Tibial nerve (tissue), 4 donors: ENCODE measurements around the gene RAPSN. TPM values are rescaled to one million over a fixed set of nuclear protein-coding genes. Genes with fewer than 3 reads are reported as not detected.

ENCODE experiments used
- DNase-seq, 2 donors: peaks; one replicate each; pipeline ENCODE4 v3.0.0-alpha.2; 2019; ENCODE audit warnings: low spot score in 2 of 2
- H3K27ac ChIP-seq, 4 donors: fragments of 200-600 bp; sonication (generic) in 3 of 4; one replicate each; pipeline ENCODE4 v1.5.1; 2017 to 2019; ENCODE audit warnings: mild to moderate bottlenecking in 1 of 4
- H3K27me3 ChIP-seq, 2 donors: fragments of 200-600 bp; sonication (generic) in 1 of 2; one replicate each; pipeline versions ENCODE4 v1.5.1 to v1.6.0; 2017 to 2019
- H3K36me3 ChIP-seq, 3 donors: fragments of 200-600 bp; sonication (generic); one replicate each; pipeline ENCODE4 v1.5.1; 2018 to 2019
- H3K4me1 ChIP-seq, 4 donors: fragments of 200-600 bp; sonication (generic) in 3 of 4; one replicate each; pipeline ENCODE4 v1.5.1; 2017 to 2019
- H3K4me3 ChIP-seq, 4 donors: fragments of 200-600 bp; sonication (generic) in 3 of 4; one replicate each; pipeline ENCODE4 v1.5.1; 2017 to 2019; ENCODE audit warnings: mild to moderate bottlenecking in 1 of 4, moderate library complexity in 1 of 4
- H3K9me3 ChIP-seq, 4 donors: fragments of 200-600 bp; sonication (generic) in 3 of 4; one replicate each; pipeline ENCODE4 v1.5.1; 2017 to 2019
- CTCF ChIP-seq, 5 experiments: fragments of 200-600 bp in 3 of 5; fragments of 450-650 bp in 2 of 5; sonication (generic) in 3 of 5; IDR thresholded peaks; one replicate each; pipeline ENCODE4 v1.5.1; 2016 to 2019; ENCODE audit warnings: antibody characterized with exemption in 5 of 5, mild to moderate bottlenecking in 3 of 5, moderate library complexity in 2 of 5
- EP300 ChIP-seq, 2 donors: sonication (generic); formaldehyde crosslinking; IDR thresholded peaks; one replicate each; pipeline ENCODE4 v1.6.1; 2017; ENCODE audit warnings: antibody characterized with exemption in 2 of 2, mild to moderate bottlenecking in 1 of 2
- POLR2A ChIP-seq, 2 donors: fragments of 450-650 bp; IDR thresholded peaks; one replicate each; pipeline ENCODE4 v1.6.1; 2017; ENCODE audit warnings: antibody characterized with exemption in 2 of 2, mild to moderate bottlenecking in 2 of 2, moderate library complexity in 2 of 2
- WGBS, 2 donors: methylation state at CpG; one replicate each; pipeline ENCODE4 v1.1.5; 2018; 5-methylcytosine and 5-hydroxymethylcytosine counted together
- total RNA-seq, 4 donors: library from RNA; depleted of rRNA; stranded (reverse); fragments of >200 nt; gene quantifications; one replicate each; pipeline ENCODE4 v1.1.0, GENCODE V29; 2016

The RAPSN gene
- total RNA-seq, 4 donors from 2014 or later, result 2.2 to 6.7 (median 2.7) TPM

- 91% methylated on average over 9 of the region's 9 CpGs for WGBS, 2 donors
- TF ChIP-seq CTCF (IDR thresholded peaks at IDR 0.05) (no peak), POLR2A (IDR thresholded peaks at IDR 0.05) (no peak), EP300 (IDR thresholded peaks at IDR 0.05) (no peak)
These were observed 2.1 kb downstream of the RAPSN start for GRCh38 chr11:47446833-47447232.

GRCh38 chr11:47445840-47446239 is 3.1 kb downstream of the RAPSN start:
- H3K4me3 ChIP-seq, result no peak overlapping the region
- no peaks in the 10 kb centered on the region for H3K9me3 ChIP-seq
- 91 to 92% methylated on average over 4 of the region's 4 CpGs for WGBS, 2 donors
- no peak overlapping the region for H3K27ac ChIP-seq
- no peak for DNase-seq
- TF ChIP-seq EP300 (IDR thresholded peaks at IDR 0.05) (no peak), POLR2A (IDR thresholded peaks at IDR 0.05) (no peak)
- H3K27me3 ChIP-seq, result no peaks in the 10 kb centered on the region
- no peaks in the 10 kb centered on the region for H3K36me3 ChIP-seq
- H3K4me1 ChIP-seq, result no peaks in the 10 kb centered on the region

More at GRCh38 chr11:47446833-47447232, 2.1 kb downstream of the RAPSN start:
- Histone ChIP-seq H3K9me3 (no peaks in the 10 kb centered on the region), H3K27ac (no peak overlapping the region), H3K27me3 (no peaks in the 10 kb centered on the region), H3K36me3 (no peaks in the 10 kb centered on the region), H3K4me1 (no peaks in the 10 kb centered on the region), H3K4me3 (no peak overlapping the region)
- no peak for DNase-seq

- Histone ChIP-seq H3K36me3 (no peaks in the 10 kb centered on the region), H3K27me3 (no peaks in the 10 kb centered on the region), H3K4me3 (no peak overlapping the region), H3K4me1 (no peaks in the 10 kb centered on the region), H3K27ac (no peak overlapping the region), H3K9me3 (no peaks in the 10 kb centered on the region)
- 83% methylated on average over 3 of the region's 3 CpGs for WGBS, 2 donors
- DNase-seq, result no peak
- TF ChIP-seq CTCF (IDR thresholded peaks at IDR 0.05), result no peak
- TF ChIP-seq EP300 (IDR thresholded peaks at IDR 0.05), result no peak
- no peak for TF ChIP-seq POLR2A (IDR thresholded peaks at IDR 0.05)
These were observed 5.1 kb downstream of the RAPSN start for GRCh38 chr11:47443817-47444216.

GRCh38 chr11:47443028-47443700 is 5.8 kb downstream of the RAPSN start:
- Histone ChIP-seq H3K27ac (no peak overlapping the region), H3K9me3 (no peaks in the 10 kb centered on the region), H3K4me3 (no peak overlapping the region), H3K4me1 (no peaks in the 10 kb centered on the region), H3K36me3 (no peaks in the 10 kb centered on the region), H3K27me3 (no peaks in the 10 kb centered on the region)
- 78 to 82% methylated on average over 12 of the region's 12 CpGs for WGBS, 2 donors
- no peak for DNase-seq
- TF ChIP-seq EP300 (IDR thresholded peaks at IDR 0.05) (no peak), POLR2A (IDR thresholded peaks at IDR 0.05) (no peak), CTCF (IDR thresholded peaks at IDR 0.05) (no peak)

GRCh38 chr11:47442514-47442913 is 6.4 kb downstream of the RAPSN start:
- H3K27me3 ChIP-seq, result no peaks in the 10 kb centered on the region
- TF ChIP-seq EP300 (IDR thresholded peaks at IDR 0.05) (no peak), CTCF (IDR thresholded peaks at IDR 0.05) (no peak), POLR2A (IDR thresholded peaks at IDR 0.05) (no peak)
- no peaks in the 10 kb centered on the region for H3K36me3 ChIP-seq
- H3K4me1 ChIP-seq, result peaks cover 0 to 4% (median 0%) of the 10 kb centered on the region in 4 donors
- WGBS, 2 donors, result 80 to 85% methylated on average over 4 to 8 of the region's 8 CpGs
- H3K27ac ChIP-seq, result no peak overlapping the region
- H3K4me3 ChIP-seq, result no peak overlapping the region
- H3K9me3 ChIP-seq, result no peaks in the 10 kb centered on the region
- DNase-seq, result no peak
